ENCODE results near the gene USP8.
"Not testable (repeated sequence)": the region's sequence is repeated elsewhere in the genome, so short reads cannot be mapped to it uniquely, and the experiment has no call there.

GRCh38 chr15:50505656-50506055, 81.5 kb downstream of the USP8 start:
- not testable (repeated sequence) for TF ChIP-seq POLR2AphosphoS5, SPI1, TAF1, POLR2A, POU2F2 (IDR thresholded peaks at IDR 0.05; ENCODE audit: low read depth, low read length)
